GM18907 (cell line): ENCODE data around the gene SOS1.

Source experiments
- ATAC-seq: cut with Tn5 transposase; IDR thresholded peaks from one replicate; pipeline ENCODE4 v1.9.1; 2021; ENCODE audit warnings: mild to moderate bottlenecking, moderate library complexity; ENCODE audit not compliant: unreplicated experiment

SOS1 gene

DNA sequence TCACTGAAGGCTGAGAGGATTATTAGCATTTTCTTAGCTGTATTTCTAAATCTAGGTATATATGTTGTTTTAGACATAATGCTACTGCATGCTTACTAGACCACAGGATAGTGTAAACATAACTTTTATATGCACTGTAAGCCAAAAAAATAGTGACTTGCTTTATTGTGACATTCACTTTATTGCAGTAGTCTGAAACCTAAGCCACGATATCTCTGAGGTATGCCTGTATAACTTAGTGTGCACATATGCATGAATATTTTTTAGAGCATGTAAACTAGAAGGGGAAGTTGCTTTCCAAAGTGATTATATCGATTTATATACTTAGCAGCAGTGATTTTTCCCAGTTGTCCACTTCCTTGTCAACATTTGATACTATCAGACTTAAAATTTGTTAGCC lies 81.8 kb downstream of the SOS1 start:
- no peak for ATAC-seq

DNA sequence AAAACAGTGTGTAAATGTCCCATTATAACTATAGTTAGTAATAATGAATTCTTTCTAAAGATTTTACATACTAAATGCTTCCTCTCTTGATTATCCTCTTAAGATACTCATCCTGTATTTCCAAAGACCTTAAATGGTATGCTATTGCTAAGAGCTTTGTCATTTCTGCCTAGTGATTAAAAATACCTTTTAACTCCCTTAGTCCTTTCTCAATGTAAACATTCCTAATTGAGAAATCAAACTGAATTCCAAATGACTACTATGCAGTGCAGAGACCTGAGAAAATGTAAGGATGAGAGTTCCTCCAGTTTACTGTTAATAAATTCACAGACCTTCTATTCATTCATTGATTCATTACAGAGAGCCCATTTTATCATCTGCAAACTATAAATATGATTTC lies 86.9 kb downstream of the SOS1 start:
- no peak for ATAC-seq

DNA sequence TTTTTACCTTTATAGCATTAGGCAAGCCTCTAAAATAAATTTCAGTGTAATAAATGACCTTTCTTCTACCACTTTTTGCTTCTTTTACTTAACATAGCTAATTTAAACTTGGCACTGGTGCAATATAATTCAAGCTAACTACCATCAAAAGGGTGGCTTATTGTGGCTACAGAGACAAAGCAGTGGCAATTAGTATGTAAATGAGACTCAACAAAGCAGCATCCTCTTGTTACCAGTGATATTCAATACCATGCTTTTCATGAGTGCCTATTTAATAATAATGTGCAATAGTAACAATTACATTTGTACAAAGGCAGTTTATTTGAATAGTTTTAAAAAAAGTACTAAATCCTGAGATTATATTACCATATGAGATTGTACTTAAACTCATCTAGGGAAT lies 93.4 kb downstream of the SOS1 start:
- no peak for ATAC-seq

DNA sequence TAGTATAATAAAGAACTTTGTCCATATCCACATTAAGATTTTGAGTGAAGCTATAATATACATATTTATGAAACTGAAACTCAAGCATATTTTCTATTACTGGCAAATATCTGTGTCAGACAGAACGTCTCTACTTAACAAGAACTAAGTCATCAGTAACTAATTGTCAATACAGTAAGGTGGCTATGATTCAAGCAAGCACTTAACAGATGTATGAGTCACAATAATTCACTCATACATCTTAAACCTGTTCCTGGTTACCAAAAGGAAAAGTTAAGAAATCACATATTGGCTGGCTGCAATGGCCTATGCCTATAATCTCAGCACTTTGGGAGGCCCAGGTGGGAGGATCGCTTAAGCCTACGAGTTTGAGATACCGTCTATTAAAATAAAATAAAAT lies 96.0 kb downstream of the SOS1 start:
- no peak for ATAC-seq

DNA sequence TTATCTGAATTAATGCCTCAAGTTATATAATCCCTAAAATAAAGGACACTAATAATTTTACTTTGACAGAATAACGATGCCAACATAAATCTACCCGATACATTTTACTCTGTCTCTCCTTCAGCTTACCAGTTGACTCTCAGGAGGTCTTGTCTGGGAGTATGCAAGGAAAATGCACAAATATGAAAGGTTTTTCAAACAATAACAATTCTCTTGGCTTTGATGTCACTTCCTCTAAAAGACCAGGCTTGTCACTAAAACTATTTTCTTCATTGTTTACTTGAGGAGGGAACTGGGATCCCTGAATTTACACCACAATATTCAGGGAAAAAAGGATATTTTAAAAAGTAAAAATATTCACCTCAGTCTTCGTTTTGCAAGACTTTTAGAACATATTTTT lies 97.2 kb downstream of the SOS1 start:
- no peak for ATAC-seq

DNA sequence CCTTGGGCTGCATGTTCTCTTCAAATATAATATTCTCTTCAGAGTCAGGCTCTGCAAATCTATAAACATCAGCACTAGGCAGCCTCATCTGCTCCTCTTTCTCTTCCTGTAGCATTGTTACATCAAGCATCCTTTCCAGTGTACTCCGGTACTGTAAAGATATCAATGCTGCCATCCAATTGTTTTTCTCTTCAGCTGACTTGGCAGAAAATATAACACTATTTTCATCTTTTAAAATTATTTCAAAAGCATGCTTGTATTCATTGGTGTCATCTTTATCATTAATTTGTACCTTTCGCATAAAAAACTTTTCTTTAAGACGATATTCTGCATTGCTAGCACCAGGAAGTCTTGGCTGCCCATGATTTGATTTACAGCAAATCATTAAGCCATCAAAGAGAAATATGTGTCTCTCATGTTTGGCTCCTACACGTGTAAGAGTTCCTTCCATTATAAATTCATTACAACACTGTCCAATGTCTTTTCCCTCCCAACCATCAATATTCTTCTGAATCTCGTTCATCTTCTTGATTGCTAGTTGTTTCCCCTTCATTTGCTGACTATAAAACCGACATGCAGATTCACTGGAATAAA lies 98.1 kb downstream of the SOS1 start:
- ATAC-seq, result no peak

DNA sequence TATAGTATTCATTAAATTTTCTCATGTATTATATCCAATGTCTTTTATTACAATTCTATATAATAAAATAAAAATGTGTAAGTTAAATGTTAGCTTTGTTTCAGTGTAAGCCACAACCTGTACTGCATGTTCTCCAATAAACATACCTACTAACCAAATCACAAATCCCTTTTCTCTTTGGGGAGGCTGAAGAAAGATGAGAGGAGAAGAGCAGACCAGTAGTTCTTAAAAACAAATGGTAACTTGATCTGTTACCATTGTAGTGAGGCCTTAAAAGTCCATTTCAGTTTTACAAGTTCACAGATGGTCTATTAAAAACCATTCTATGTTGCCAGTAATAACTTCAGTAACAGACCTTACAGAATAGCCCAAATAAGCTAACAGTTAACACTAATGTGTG lies 100.5 kb downstream of the SOS1 start:
- ATAC-seq, result no peak

DNA sequence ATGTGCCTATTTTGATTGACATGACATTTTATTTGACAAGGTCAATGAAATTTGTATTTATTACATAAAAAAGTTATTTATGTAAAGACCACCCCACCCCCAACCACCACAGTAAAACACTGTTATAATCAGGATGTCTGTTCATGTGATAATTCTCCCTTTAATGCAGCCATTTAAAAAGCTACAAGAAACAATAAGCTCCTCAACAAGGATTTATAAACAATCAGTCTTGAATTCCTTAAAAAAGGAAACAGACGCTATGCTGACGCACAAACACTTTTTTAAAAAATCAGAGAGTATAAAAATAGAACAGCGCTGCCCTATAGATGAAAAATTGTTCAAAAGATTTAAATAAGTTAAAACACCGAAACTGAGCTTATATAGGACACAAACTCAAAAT lies 102.2 kb downstream of the SOS1 start:
- no peak for ATAC-seq

DNA sequence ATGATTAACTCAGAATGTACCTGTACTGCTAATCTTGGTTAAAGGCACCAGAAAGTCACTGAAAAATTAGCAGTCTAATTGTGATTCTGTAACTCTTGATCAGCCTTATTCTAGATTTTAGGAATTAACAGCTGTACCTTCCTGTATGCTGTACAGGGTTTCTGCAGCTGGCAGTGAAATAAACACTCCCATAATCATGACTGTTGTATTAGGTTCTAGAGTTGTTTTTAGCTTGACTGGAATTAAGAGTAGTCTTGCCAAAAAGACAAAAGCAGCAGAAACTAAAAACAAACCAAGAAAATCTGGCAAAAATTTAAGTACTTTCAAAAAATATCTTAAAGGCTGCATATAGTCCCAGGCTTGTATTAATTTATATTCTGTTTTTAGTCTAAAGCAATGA lies 103.5 kb downstream of the SOS1 start:
- ATAC-seq, result no peak

DNA sequence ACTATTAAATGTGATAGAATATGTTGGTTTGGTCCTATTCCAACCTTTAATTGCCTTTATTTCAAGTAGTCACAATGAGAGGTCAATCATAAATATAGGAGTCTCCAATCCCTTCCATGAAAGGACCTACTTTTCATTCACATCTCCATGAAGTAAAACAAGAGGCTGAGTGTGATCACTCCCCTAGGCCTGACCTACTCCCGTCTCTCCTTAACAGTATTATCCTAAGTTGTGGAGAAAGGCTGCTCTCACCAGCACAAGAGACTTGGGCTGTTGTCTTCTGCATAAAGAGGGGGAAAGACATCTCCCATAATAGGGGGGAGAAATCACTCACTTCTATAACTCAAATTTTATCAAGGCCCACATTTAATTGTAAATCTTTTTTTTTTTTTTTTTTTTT lies 105.4 kb downstream of the SOS1 start:
- ATAC-seq, result no peak

DNA sequence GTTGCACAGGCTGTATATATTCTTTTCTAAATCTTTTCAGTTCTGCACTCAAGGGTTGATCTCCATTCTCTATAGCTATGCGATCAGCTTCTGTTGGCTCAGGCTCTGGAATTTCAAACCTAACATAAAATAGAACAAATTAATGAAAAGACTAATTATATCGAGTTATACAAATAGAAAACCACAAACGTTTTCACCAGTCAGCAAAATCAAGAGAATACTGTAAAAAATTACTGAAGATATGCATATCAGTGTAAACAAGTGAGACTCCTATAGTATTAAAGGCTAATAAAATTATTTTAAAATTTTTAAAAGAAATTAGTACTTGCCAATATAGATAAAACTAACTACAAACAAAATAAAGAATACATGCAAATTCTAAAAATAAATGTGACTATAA lies 107.0 kb downstream of the SOS1 start:
- ATAC-seq, result no peak

DNA sequence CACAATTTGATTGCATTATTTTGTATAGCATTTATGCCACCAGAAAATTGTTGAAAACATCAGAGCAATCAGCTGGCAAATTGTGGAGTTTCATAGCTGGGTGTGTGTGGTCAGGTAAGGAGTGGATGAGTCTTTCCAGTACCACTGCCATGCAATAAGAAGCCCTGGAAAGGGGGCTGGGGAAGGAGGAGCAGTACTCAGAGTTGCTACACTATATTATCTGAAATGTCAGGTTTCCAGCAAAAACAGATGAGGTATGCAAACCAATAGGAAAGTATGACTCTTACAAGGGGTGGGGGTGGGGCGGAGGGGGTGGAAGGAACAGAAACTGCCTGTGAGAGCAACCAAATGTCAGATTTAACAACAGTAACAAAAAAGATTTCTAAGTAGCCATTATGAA lies 112.2 kb downstream of the SOS1 start:
- no peak for ATAC-seq

DNA sequence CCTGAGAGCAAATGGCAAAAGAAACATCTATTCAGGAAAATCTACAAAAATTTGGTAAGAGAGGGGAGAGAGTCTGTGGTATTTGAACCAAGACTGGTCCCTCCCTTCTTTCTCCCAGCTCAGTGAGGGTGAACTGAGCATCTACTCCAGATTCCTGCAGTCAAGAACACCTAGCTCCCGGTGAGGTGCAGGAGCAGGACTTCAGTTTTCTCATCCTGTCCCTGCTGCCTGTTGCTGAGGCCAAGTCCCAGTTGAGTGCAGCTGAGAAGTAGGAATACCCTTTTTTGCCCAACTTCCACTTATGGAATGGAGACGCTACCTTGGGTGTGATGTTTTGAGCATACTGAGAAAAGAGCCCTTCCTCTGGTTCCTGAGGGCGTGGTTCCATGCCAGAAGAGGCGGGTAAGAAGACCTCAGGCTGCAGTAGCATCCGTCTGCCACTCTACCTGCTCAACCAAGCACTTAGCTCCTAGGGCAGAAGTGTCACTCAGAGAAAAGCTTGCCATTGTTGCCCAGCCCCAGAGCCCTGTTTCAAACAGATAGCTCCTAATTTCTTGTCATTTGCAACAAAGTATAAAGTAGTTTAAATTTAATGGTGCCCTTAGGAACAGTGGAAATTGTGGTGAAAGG lies 112.9 kb downstream of the SOS1 start:
- ATAC-seq, result no peak

DNA sequence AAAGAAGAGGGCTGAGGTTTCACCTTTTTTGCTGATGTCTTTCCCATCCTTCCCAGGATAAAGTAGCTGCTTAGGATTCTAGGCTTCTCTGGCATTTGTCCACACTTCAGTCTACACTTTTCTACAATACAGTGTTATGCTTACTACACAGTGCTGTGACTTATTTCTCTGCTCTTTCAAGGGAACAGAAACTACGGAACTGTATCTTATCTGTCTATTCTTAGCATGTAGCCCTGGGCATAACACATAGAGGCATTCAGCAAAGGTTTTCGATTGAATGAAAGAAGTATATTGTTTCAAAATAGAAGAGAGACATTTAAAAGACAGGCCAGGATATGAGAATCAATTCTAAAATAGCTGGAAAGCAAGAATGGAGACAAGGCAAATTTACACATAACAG lies 120.3 kb downstream of the SOS1 start:
- ATAC-seq, result no peak

DNA sequence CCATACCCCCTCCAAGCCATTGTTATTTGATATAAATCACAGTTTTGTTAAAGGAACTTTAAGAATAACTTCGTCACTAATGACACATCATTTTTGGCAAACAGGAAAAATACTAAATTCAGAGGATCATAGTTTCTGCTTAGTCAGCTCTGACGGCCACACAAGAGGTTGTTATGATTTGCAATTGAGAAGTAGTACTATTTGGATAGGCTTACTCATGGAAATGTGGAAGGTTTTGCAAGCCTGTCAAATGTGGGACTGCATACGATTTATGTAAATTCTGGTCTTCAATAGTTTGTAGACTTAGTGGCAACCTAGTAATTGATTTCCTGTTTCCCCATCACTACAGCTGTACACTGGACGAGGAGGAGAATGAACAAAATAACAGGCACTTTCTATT lies 123.1 kb downstream of the SOS1 start:
- ATAC-seq, result no peak

DNA sequence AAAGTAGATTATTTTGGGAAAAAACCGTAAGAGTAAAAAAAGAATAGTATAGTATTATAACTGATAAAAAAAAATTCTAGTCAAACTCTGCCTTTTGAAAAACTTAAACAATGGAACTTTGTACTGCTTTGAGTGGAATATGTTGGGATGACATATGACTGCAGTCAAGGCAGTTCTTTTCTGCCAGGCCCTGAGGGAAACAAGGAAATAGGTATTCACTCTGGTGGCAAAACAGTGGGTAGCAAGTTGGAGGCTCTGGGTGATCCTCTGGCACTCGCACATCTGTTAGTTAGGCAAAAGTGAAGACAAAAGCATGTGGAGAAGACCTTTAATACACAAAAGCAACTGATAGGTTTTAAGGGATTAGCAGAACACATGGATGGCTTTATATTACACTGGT lies 129.0 kb downstream of the SOS1 start:
- ATAC-seq, result no peak

DNA sequence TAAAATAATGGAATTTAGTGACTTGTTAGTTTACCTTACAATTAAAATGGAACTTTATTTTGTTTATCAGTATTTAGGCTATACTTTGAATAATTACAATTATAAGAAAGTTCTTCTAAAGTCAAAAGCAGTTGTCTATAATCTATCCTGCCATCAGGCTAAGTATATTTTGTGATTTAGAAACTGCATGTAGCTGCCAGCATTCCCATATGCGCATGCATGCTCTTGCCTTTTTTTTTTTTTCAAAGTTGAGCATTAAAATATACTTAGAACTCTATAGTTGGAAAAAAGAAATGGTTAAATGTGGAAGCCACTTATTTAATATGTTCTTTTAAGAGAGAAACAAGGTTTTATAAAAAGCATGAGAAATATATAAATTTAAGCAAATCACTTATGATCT lies 132.1 kb downstream of the SOS1 start:
- no peak for ATAC-seq

DNA sequence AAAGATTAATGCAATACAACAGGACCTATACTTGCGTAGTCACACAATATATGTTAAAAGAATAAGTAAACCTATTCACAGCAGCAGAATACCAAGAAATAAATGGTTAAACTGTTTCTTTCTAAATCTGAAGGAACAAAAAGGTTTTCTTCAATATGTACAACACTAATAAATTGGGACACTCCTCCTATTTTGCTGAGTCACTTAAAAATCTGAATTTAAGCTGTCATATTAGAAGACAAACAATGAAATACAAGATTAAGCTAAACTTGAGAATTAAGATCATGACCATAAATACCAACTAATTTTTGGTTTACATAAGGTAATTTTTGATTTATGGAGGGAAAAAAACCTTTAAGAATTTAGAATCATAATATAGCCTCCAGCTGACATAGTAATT lies 138.4 kb downstream of the SOS1 start:
- ATAC-seq, result no peak

DNA sequence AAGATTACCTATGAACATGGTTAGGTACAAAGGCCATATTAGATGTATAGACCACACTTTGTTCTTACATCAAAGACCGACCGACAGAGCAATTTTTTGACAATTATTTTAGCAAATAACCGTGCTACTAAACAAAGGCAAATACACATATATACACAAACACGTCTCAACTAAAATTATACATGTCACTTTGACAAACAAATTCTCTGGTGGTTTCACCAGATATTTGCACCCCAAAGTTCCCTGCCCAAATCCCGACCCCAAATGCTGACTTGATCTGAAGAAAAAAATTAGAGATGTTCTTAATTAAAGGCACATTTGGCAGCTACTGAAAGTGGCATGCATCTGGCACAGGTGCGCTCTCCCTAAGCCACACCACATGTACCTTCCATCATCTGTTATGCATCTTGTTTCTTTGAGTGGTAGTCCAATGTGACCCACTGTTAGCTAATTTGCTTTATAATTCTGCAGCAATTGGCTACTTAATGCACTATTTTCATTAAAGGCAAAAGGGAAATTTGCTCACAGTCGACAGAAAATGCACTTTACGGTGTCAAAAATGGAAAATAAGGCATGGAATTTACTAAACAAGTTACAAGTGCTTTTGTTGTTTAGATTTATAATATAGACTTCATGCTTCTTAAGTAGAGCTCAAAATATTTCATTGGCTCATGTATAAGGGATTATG lies 139.0 kb downstream of the SOS1 start:
- no peak for ATAC-seq

DNA sequence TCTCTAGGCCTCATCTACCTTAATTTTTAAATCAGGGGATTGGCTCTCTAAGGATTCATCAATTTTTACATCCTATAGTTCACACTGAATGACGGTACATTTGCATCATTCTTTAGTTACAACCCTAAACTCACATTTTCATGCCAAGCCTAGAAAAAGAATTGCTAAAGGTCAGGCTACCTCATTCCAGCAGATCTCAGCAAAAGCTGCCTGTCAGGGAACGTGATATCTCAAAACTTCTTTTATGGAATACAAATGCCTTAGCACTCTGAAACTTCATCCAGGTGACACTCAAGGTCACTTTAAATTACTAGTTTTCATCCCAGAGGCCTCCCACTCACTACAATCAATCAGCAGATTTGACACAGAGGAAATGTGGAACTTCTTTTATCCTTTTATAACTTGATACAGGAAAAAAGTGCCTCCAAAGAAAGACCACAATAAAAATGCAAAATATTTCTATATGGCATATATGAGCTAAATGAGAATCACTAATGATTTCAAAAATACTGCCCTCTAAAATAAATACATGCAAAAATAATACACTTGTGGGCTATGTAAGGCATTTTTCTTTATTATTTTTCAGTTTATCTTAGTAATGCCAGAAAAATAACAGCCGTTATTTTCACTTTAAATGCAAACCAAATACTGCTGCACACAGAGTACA lies 139.7 kb downstream of the SOS1 start:
- no peak for ATAC-seq

DNA sequence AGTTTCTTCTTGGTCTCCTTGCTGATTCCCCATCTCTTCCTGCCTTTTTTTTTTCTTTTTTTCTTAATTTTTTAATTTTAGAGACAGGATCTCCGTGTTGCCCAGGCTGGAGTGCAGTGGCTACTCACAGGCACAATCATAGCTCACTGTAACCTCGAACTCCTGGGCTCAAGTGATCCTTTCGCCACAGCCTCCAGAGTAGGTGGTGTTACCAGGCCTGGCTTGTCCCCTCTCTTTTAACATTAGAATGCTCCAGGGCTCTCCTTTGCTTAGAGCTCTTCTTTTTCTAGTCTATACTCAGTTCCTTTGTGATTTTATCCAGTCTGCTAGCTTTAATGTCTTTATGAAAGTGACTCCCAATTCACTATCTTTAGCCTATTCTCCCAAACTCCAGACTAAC lies 141.9 kb downstream of the SOS1 start:
- ATAC-seq, result no peak

DNA sequence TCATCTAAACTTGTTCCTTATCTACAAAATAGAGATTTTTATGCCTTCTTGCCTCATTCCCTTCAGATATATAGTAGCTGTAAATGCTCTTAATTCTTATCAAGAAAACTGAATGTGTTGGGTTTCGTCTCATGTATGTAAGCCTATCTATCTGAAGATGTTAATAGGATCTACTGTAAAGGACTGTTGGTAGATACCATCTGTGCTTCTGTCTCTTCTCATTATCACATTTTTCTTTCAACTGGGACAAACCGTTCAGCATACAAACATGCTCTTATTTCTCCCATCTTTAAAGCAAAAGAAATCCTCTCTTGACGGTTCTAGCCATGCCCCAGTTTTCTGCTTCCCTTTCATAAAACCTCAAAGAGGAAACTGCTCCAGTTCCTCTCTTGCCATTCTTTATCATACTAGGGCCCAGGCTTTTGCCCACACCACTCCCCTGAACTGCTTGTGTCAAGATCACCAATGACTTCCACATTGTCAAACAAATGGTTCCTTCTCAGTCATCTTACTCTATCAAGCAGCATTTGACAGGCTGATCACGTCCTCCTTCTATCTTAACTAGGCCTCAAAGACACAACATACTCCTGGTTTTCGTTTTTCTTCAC lies 142.5 kb downstream of the SOS1 start:
- no peak for ATAC-seq
